Metanephros (tissue), 1 donor: ENCODE results near the gene SON. TPM values are rescaled to one million over a fixed set of nuclear protein-coding genes. Genes with fewer than 3 reads are reported as not detected.

Experiments used
- total RNA-seq: library from RNA; depleted of rRNA; stranded (reverse); fragments of >200 nt; gene quantifications from one replicate; pipeline ENCODE4 v1.2.3, GENCODE V29; 2014

Gene SON, protein sequence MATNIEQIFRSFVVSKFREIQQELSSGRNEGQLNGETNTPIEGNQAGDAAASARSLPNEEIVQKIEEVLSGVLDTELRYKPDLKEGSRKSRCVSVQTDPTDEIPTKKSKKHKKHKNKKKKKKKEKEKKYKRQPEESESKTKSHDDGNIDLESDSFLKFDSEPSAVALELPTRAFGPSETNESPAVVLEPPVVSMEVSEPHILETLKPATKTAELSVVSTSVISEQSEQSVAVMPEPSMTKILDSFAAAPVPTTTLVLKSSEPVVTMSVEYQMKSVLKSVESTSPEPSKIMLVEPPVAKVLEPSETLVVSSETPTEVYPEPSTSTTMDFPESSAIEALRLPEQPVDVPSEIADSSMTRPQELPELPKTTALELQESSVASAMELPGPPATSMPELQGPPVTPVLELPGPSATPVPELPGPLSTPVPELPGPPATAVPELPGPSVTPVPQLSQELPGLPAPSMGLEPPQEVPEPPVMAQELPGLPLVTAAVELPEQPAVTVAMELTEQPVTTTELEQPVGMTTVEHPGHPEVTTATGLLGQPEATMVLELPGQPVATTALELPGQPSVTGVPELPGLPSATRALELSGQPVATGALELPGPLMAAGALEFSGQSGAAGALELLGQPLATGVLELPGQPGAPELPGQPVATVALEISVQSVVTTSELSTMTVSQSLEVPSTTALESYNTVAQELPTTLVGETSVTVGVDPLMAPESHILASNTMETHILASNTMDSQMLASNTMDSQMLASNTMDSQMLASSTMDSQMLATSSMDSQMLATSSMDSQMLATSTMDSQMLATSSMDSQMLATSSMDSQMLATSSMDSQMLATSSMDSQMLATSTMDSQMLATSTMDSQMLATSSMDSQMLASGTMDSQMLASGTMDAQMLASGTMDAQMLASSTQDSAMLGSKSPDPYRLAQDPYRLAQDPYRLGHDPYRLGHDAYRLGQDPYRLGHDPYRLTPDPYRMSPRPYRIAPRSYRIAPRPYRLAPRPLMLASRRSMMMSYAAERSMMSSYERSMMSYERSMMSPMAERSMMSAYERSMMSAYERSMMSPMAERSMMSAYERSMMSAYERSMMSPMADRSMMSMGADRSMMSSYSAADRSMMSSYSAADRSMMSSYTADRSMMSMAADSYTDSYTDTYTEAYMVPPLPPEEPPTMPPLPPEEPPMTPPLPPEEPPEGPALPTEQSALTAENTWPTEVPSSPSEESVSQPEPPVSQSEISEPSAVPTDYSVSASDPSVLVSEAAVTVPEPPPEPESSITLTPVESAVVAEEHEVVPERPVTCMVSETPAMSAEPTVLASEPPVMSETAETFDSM (N-terminal part only)
- total RNA-seq: 240 TPM

DNA sequence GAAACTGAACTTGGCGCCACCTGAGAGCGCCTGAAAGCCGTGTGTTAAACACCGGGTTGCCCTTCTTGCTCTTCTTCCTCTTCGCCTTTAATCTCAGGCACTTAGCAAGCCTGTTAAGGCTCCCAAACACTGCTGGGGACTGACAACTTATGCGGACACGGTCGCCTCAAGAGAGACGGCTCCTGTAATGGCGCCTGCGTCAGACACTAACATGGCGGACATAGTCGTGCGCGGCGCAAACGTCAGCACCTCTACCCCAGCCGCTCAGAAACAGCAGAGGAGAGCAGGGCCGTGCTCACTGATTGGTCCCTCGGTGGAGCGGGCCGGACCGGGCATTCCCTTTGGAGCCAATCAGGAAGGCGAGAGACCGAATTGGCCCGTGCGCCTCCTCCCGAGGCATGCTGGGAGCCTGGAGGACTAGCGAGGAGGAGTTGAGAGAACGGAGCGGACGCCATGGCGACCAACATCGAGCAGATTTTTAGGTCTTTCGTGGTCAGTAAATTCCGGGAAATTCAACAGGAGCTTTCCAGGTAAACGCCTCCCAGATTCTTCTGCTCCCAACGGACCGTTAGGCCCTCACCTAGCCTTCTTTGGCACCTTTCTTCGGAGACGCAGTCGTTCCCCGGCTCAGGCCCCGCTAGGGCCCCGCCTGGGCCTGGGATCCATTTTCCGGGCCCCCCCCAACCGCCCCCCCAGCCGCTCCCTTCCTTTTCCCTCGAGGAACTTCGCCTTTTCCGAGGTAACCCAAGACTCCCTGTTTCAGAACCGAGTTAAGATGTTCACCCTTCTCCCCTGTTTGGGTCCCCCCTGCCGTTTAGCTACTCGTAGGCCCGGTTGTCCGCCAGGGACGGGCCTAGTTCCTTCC, at the start of gene SON:
Gene SON, plus strand, starts transcription at position 399 of the 865 bp plus-strand sequence. Its CDS starts 55 bp downstream, at position 454.

DNA sequence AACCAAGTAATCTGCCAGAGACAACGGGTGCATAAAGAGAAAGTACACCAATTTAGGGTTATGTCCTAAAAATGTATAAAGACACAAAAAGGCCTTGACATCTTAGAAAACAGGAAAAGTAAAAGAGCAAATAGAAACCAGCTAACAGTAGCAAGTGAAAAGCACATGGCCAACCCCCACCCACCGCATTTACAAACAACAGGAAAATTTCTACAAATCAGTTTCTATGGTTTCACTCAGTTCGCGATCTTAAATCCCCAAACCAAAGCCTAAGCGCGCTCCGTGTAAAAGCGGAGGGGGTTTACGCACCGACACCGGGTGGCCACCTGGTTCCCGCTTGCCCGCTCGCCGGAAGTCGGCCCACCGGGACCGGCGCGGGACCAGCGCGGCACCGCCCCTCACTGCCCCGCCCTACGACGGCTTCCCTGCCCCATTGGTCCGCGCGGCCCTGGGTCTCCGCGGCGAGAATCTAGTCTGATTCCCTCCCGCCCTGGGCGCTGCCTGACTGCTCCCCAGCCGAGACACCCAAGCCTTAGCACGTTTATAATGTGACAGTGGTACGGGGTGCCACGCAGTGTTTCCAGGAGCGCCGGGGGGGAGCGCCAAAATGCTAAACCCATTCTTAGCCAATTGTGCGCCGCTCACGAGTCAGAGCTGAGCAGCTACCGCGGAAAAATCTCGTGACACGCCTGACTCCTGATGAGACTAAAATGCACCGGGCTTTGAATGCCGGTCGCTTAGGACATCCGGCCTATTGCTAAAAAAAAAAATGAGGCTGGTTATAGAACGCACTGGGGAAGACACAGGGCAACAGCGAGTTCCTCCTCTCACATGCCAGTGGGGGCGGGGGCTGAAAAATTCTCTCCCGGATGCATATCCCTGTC, 840 bp upstream of the SON start, which contains the start of gene GART:
Gene GART, minus strand, starts transcription at position 362 of the 884 bp plus-strand sequence. CDS start 2,802 bp downstream, outside the sequence.

DNA sequence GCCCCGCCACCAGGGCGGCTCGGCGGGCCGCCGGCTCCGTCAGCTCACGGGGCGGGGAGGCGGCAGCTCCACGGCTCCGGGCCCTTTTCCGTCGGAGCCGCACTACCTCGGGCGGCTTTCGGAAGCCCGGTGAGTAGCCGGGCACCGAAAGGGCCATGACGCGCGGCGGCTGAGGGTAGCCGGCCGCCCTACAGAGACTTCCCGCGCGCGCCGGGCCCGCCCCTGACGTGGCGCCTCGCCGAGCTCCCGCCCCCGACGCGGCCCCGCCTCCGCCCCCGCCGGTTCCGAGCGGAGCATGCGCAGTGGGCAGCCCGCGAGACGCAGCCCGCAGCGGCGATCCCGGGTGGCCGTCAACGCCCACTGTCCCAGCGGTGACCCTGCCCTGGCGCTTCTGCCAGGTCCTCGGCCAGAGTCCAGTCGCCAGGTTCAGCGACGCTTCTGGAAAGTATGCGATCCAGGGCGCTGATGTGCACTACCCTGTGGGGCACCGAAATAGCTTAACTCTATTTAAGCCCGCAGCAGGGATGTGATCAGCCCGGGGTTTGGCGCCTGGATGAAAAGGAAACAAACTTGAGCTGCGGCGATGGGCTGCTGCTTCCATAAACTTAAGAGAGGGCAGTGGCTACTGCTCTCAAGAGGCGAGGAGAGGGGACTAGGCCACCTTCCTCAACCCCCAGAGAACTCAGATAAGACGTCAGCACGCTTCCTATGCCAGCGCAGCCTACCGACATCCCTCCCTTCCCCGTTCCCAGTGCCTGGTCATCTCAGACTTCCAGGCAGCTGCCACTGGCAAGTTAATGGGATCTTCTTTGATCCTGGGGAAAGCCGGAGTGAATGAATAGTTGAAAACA, 45.9 kb downstream of the SON start, which contains the start of gene DONSON:
Gene DONSON, minus strand, starts transcription at position 200 of the 851 bp plus-strand sequence. Its CDS starts 43 bp downstream, at position 157.

Other genes with a start within 250 kb of the SON start
- 29.8 TPM for gene IFNAR1, start 218.1 kb upstream of the SON start, total RNA-seq
- 58.6 TPM for gene IFNGR2, start 139.6 kb upstream of the SON start, total RNA-seq
- 50.4 TPM for gene TMEM50B, start 63.1 kb upstream of the SON start, total RNA-seq
- 2.2 TPM for gene DNAJC28, start 51.3 kb upstream of the SON start, total RNA-seq
- 57.3 TPM for gene GART, start 921 bp upstream of the SON start, total RNA-seq
- 14.0 TPM for gene DONSON, start 45.6 kb downstream of the SON start, total RNA-seq
- gene CRYZL1, start 98.7 kb downstream of the SON start, total RNA-seq: 41.6 TPM
- 55.4 TPM for gene ITSN1, start 99.5 kb downstream of the SON start, total RNA-seq